Loucy (cell line): ENCODE results near the gene OR51A7.
"Not testable (repeated sequence)": the region's sequence is repeated elsewhere in the genome, so short reads cannot be mapped to it uniquely, and the experiment has no call there.

Source experiments
- H2AFZ ChIP-seq: fragments of 200-600 bp; sonication (generic); 2 replicates; pipeline ENCODE4 v1.6.0; 2016; ENCODE audit warnings: antibody characterized with exemption, mild to moderate bottlenecking, low read length, moderate library complexity
- H3F3A ChIP-seq: fragments of 200-600 bp; 2 replicates; pipeline ENCODE4 v1.6.0; 2016; ENCODE audit warnings: antibody characterized with exemption, low read depth, mild to moderate bottlenecking
- H3K27me3 ChIP-seq: fragments of 200-600 bp; sonication (generic); 2 replicates; pipeline ENCODE4 v1.6.1; 2014; ENCODE audit warnings: low read length, mild to moderate bottlenecking; ENCODE audit not compliant: insufficient read depth, poor library complexity, severe bottlenecking
- H3K36me3 ChIP-seq: fragments of 200-600 bp; sonication (generic); 2 replicates; pipeline ENCODE4 v1.6.1; 2016; ENCODE audit warnings: low read length; ENCODE audit not compliant: insufficient read depth
- H3K4me1 ChIP-seq: fragments of 200-600 bp; sonication (generic); 2 replicates; pipeline ENCODE4 v1.5.1; 2014; ENCODE audit warnings: low read length, mild to moderate bottlenecking; ENCODE audit not compliant: insufficient read depth, poor library complexity, severe bottlenecking
- H3K4me2 ChIP-seq: fragments of 200-600 bp; sonication (generic); 2 replicates; pipeline ENCODE4 v1.6.0; 2014; ENCODE audit warnings: antibody characterized with exemption, low read length, low read depth, mild to moderate bottlenecking; ENCODE audit not compliant: poor library complexity, severe bottlenecking
- H3K4me3 ChIP-seq: fragments of 200-600 bp; sonication (generic); 2 replicates; pipeline ENCODE4 v1.5.1; 2014; ENCODE audit warnings: low read length, mild to moderate bottlenecking, mixed read lengths; ENCODE audit not compliant: poor library complexity, severe bottlenecking
- H3K79me2 ChIP-seq: fragments of 200-600 bp; sonication (generic); 2 replicates; pipeline ENCODE4 v1.6.1; 2014; ENCODE audit warnings: low read length; ENCODE audit not compliant: insufficient read depth
- H3K9ac ChIP-seq: fragments of 200-600 bp; sonication (generic); 2 replicates; pipeline ENCODE4 v1.6.0; 2014; ENCODE audit warnings: mild to moderate bottlenecking, low read depth, low read length, moderate library complexity; ENCODE audit not compliant: poor library complexity, severe bottlenecking
- H3K9me2 ChIP-seq: fragments of 200-600 bp; sonication (generic); replicated peaks from 2 replicates; pipeline ENCODE4 v1.6.1; 2016; ENCODE audit warnings: low read depth, low read length, mixed read lengths
- H3K9me3 ChIP-seq: fragments of 200-600 bp; sonication (generic); 2 replicates; pipeline ENCODE4 v1.6.1; 2014; ENCODE audit warnings: mild to moderate bottlenecking, antibody characterized with exemption, low read length, low read depth; ENCODE audit not compliant: insufficient read depth
- H4K20me1 ChIP-seq: fragments of 200-600 bp; sonication (generic); 2 replicates; pipeline ENCODE4 v1.6.0; 2014; ENCODE audit warnings: antibody characterized with exemption, low read length, mild to moderate bottlenecking; ENCODE audit not compliant: insufficient read depth, poor library complexity, severe bottlenecking
- CTCF ChIP-seq: fragments of 200-600 bp; sonication (generic); conservative IDR thresholded peaks from 2 replicates; pipeline ENCODE4 v1.5.1; 2014; ENCODE audit warnings: mild to moderate bottlenecking, antibody characterized with exemption, low read length
- EZH2phosphoT487 ChIP-seq: fragments of 200-600 bp; IDR thresholded peaks from 2 replicates; pipeline ENCODE4 v1.6.1; 2018; ENCODE audit warnings: antibody characterized with exemption, mild to moderate bottlenecking, moderate library complexity, borderline replicate concordance

Gene OR51A7

GRCh38 chr11:4903484-4903883 lies at the start of gene OR51A7:
Gene OR51A7, plus strand, starts transcription at chr11:4903783. Its CDS starts 3,587 bp downstream, at chr11:4907370.
- Histone ChIP-seq H3K4me2 (no peak within 1 kb of the TSS), H3K4me1 (no peaks in the 10 kb centered on the region), H3K27me3 (no peaks in the 10 kb centered on the region), H3K79me2 (no peaks in the 10 kb centered on the region), H3K36me3 (no peaks in the 10 kb centered on the region), H3K9ac (no peak within 1 kb of the TSS), H3F3A (no peaks in the 10 kb centered on the region), H3K9me3 (no peaks in the 10 kb centered on the region), H4K20me1 (no peaks in the 10 kb centered on the region), H3K9me2 (no peaks in the 10 kb centered on the region), H2AFZ (no peak within 1 kb of the TSS), H3K4me3 (no peak within 1 kb of the TSS)
- TF ChIP-seq CTCF (no peak), EZH2phosphoT487 (no peak)

GRCh38 chr11:4854286-4854685 lies 49.3 kb upstream of the OR51A7 start:
- H3K9me3 ChIP-seq, H2AFZ ChIP-seq, H3K79me2 ChIP-seq, H3K9me2 ChIP-seq, H3K4me2 ChIP-seq, H3K27me3 ChIP-seq, H3K36me3 ChIP-seq, H3K9ac ChIP-seq, H3F3A ChIP-seq, H3K4me3 ChIP-seq, H3K4me1 ChIP-seq, H4K20me1 ChIP-seq: not testable (repeated sequence)

- Histone ChIP-seq H3K9ac (no peak overlapping the region), H3K9me3 (no peaks in the 10 kb centered on the region), H3K27me3 (no peaks in the 10 kb centered on the region), H2AFZ (no peak overlapping the region), H3K4me1 (no peaks in the 10 kb centered on the region), H4K20me1 (no peaks in the 10 kb centered on the region), H3K9me2 (no peaks in the 10 kb centered on the region), H3K4me2 (no peak overlapping the region), H3K36me3 (no peaks in the 10 kb centered on the region), H3F3A (no peaks in the 10 kb centered on the region), H3K79me2 (no peaks in the 10 kb centered on the region), H3K4me3 (no peak overlapping the region)
- TF ChIP-seq CTCF = no peak
- no peak for TF ChIP-seq EZH2phosphoT487
Observed at GRCh38 chr11:4862447-4863236, 40.9 kb upstream of the OR51A7 start.

GRCh38 chr11:4863876-4864275 lies 39.7 kb upstream of the OR51A7 start:
- Histone ChIP-seq H3K9me3 (no peaks in the 10 kb centered on the region), H2AFZ (no peak overlapping the region), H3K4me3 (no peak overlapping the region), H3K79me2 (no peaks in the 10 kb centered on the region), H3K36me3 (no peaks in the 10 kb centered on the region), H3K4me2 (no peak overlapping the region), H3F3A (no peaks in the 10 kb centered on the region), H3K9me2 (no peaks in the 10 kb centered on the region), H3K4me1 (no peaks in the 10 kb centered on the region), H3K27me3 (no peaks in the 10 kb centered on the region), H4K20me1 (no peaks in the 10 kb centered on the region), H3K9ac (no peak overlapping the region)
- no peak for TF ChIP-seq EZH2phosphoT487
- no peak for TF ChIP-seq CTCF
